Activated T-cell treated with anti-CD3 and anti-CD28 coated beads for 48 hours (primary cell): ENCODE data around the gene FRMPD2.
"Not testable (repeated sequence)": the region's sequence is repeated elsewhere in the genome, so short reads cannot be mapped to it uniquely, and the experiment has no call there.

ENCODE experiments used
- DNase-seq: peaks from one replicate; pipeline ENCODE4 v3.0.0-alpha.2; 2020; ENCODE audit warnings: low read depth

FRMPD2 gene

DNA sequence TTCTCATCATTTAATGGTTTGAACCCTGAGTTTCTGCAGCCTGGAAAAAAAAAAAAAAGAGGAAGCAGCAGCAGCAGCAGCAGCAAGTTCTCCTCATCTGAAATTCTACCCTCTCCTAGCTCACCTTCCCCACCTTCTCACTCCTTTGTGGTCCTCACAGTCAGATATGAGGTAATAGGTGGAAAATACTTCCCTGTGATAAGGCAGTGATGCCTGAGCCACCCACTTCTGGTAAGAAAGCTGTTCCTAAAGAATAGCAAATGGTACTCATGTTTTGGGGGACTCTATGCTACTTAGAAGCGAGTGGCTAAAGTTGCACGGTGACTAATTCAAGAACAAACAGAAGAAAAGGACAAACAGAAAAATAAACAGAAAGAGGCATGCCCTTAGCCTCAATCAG is 148.2 kb downstream of the FRMPD2 start:
- DNase-seq = not testable (repeated sequence)

DNA sequence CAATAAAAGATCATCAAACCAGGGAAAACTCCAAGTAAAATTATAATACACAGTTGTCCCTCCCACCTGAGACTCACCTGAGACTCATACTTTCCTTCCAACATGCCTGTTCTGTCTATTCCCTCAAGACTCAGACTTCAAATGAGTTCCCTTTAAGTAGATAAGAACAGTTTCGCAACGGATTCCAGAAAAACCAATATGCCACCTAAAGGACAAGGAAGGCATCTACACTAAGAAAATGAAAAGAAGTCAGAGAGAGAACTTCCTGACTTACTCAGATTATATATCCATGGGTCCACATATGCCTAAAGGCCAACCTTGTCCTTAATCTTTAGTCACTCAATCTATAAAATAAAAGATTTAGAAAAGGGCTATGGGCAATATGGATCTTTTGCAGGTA is 148.9 kb downstream of the FRMPD2 start:
- not testable (repeated sequence) for DNase-seq

DNA sequence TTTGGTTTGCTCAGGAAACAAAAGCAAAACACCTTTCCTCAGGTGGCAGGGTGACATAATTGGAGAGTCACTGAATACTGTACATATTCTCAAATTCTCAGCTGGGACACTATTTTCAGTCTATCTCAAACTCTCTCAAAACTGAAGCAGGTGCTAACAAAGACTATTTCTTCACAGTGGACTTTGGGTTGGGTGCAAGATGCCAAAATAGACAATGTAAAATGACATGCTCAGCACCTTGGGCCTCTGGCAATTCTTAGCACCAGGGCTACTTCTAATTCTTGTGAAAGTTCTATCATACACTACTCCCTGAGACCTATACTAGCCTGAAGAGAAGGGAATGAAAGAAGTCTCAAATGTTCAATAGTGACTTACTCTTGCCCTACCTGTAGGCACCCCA is 151.9 kb downstream of the FRMPD2 start:
- DNase-seq = not testable (repeated sequence)

DNA sequence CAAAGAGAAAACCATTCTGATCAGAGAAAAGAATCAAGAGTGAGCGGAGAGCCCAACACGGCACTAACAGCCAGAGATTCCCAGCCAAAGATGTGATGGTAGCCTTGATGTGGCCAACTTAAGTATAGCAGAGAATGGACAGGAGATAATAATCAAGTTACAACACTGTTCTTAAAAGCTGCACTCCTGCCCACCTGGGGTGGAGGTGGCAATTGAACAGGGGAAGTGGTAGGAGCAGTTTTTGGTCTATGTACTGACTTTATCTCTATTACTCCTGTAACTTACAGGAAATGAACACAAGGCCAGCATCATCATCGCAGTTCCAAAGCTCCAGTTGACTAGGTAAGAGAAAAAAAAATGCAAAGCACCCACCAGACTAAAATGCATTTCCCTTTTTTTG is 164.2 kb downstream of the FRMPD2 start:
- not testable (repeated sequence) for DNase-seq
